HG03108 (cell line): ENCODE results near the gene PLG.
A peak's percentile ranks its signal among the peaks of the same experiment; 100 is the strongest.
"Not testable (repeated sequence)": the region's sequence is repeated elsewhere in the genome, so short reads cannot be mapped to it uniquely, and the experiment has no call there.

Experiments used
- ATAC-seq: cut with Tn5 transposase; IDR thresholded peaks from one replicate; pipeline ENCODE4 v1.9.1; 2021; ENCODE audit warnings: moderate library complexity; ENCODE audit not compliant: unreplicated experiment

The PLG gene

DNA sequence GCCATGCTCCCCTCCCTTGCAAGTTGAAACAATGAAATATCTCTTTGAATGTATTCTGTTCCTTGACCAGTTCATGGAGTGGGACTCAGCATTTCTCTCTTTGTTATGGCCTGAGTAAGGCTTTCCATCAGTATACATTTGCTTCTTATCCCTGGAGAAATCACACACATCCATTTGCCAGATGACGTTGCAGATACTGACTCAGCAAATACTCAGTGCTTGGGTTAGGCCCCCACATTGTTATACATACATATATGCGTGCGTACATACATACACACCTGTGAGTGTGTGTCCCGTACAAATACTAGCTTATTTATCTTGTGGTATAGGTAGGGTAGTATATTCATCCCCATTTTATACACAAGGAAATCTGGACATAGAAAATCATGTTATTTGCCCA, 72.4 kb downstream of the PLG start:
- ATAC-seq, result no peak

DNA sequence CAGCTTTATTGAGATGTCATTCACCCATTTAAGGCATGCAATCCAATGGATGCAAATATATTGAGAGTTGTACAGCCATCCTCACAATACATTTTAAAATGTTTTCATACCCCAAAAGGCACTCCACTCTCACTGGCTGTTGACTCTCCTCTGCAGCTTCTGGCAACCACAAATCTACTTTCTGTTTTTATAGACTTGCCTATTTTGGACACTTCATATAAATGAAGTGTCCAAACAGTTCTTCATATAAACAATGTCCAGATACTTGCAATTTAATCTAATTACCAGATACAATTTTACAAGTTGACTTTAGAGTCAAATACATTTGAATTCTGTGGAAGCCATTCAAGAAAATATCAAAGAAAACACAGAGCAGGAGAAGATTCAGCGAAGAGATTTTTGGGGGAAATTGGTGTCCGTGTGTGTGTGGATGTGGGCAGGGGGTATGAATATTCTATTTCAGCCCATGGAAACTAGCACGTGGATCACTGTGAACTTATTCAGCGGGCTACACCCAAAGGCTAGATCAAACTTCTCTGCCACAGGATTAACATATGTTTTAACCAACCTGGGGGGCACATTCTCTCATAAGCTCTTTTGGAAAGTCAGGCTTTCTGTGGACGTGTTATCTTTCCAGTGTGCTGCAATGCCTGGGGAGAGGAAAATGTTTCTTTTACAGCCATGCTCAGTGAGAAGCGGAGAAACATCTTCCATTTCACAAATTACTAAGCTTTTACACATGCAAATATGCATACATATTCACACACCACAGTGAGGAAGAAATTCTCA, 73.9 kb downstream of the PLG start:
- no peak for ATAC-seq

DNA sequence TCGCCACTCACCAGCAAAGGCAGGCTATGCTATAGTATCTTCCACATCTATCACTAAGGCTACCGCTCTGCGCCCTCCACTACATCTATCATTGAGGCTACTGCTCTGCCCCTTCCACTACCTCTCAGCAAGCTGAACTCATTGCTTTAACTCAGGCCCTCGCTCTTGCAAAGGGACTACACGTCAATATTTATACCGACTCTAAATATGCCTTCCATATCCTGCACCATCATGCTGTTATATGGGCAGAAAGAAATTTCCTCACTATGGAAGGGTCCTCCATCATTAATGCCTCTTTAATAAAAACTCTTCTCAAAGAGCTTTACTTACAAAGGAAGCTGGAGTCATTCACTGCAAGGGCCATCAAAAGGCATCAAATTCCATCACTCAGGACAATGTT, 77.1 kb downstream of the PLG start:
- not testable (repeated sequence) for ATAC-seq

DNA sequence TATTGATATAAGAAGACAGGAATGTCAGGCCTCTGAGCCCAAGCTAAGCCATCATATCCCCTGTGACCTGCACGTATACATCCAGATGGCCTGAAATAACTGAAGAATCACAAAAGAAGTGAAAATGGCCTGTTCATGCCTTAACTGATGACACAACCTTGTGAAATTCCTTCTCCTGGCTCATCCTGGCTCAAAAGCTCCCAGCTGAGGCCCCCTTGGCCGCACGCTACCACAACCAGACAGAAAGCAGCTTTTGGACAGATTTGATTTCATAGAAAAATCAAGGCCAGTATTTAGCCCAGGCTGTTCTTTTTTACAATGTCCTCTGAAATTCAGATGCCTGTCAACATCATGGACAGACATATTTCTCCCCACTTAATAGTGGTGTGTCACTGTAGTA, 78.6 kb downstream of the PLG start:
- ATAC-seq, result not testable (repeated sequence)

DNA sequence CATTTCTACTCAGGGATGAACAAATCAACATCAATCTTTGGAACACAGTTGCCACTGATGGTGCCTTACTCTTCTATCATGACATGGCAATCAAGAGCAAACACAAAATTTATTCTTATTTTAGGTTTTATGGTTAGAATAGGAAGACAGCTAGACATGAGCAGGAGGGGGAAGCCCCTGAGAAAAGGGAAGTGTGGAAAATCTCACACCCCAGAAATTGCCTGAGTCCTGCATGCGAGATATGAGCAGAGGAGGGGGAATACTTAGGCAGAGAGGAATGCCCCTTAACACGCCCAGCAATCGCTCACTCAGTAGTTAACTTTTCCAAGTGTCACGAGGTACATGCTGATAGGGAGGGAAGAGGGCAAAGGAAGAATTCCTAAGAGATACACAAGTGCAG, 79.3 kb downstream of the PLG start:
- no peak for ATAC-seq

DNA sequence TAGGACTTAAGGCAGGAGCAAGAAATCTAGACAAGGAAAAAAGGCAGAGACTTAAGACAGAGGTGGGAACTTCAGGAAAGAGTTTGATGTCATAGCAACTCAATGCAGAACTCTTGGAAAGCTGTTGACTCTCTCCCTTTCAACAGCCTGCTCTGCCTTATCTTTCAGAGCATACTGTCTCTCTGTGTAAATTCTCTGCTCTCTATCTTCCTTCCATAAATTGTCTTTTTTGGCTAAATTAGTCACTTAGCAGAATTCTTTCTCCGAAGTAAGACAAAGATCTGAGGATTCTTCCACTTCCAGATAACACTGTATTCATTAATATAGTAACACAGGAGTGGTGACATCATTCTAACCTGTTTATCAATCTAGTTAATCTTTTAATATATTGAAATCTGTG, 80.2 kb downstream of the PLG start:
- ATAC-seq, result no peak

DNA sequence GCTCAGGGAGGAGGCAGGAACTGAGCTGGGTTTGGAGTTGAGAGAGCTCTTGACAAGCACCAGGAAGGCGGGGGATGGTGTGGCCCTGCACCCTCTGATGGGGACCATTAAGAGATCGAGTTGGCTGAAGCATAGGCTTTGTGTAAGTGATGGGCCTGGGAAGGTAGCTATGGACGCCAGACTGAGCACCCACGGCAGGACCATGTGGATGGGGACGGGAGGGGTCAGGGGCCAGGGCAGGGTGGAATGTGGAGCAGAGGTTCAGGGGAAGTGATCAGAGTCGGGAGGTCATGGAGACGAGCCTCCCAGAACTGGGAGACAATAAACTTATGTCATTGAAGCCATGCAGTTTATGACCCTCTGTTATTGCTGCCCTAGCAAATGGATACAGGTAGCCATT, 81.7 kb downstream of the PLG start:
- no peak for ATAC-seq

DNA sequence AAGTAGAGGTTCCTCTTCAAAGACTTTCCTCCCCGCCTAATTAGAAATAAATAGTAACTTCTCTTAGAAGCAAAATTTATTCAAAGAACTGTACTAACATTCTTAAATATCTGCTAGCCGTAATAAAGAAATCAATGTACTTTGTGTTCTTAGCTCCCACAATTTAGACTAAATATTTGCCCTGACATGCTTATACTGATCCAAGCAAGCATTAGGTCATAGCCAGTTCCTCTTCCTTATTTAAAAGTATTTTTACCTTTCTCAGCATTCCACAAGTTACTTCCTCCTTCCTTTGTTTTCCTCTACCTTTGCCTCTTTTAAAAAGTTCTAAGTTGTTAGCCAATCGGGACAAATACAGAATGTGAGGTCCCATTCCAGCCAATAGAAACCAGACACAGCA, 86.1 kb downstream of the PLG start:
- not testable (repeated sequence) for ATAC-seq

DNA sequence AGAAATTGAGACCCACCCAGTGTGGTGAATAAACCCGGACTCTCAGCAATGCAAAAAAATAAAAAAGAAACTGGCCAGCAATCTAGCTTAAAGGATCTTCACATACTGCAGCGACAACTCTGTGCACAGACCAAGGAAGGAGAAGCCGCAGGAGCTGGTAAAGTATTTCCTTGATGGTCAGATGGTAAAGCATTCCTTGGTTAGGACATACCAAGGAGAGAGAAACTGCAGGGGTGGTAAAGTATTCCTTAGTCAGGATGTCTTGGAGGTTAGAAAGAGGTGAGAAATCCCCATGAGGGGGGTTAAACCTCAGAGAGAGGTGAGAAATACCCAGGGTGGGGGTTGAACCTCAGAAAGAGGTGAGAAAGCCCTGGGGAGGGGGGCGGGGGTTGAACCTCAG, 86.8 kb downstream of the PLG start:
- ATAC-seq, result no peak

DNA sequence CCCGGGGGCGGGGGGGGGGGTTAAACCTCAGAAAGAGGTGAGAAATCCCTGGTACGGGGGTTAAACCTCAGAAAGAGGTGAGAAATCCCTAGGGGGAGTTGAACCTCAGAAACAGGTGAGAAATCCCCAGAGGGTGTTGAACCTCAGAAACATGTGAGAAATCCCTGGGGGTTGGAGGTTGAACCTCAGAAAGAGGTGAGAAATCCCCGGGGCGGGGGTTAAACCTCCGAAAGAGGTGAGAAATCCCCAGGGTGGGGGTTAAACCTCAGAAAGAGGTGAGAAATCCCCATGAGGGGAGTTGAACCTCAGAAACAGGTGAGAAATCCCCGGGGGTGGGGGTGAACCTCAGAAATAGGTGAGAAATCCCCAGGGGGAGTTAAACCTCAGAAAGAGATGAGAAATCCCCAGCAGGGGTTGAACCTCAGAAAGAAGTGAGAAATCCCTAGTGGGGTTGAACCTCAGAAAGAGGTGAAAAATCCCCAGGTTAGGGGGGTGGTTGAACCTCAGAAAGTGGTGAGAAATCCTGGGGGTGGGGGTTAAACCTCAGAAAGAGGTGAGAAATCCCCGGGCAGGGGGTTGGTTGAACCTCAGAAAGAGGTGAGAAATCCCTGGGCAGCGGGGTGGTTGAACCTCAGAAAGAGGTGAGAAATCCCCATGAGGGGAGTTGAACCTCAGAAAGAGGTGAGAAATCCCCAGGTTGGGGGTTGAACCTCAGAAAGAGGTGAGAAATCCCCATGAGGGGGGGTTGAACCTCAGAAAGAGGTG, 87.4 kb downstream of the PLG start:
- no peak for ATAC-seq

DNA sequence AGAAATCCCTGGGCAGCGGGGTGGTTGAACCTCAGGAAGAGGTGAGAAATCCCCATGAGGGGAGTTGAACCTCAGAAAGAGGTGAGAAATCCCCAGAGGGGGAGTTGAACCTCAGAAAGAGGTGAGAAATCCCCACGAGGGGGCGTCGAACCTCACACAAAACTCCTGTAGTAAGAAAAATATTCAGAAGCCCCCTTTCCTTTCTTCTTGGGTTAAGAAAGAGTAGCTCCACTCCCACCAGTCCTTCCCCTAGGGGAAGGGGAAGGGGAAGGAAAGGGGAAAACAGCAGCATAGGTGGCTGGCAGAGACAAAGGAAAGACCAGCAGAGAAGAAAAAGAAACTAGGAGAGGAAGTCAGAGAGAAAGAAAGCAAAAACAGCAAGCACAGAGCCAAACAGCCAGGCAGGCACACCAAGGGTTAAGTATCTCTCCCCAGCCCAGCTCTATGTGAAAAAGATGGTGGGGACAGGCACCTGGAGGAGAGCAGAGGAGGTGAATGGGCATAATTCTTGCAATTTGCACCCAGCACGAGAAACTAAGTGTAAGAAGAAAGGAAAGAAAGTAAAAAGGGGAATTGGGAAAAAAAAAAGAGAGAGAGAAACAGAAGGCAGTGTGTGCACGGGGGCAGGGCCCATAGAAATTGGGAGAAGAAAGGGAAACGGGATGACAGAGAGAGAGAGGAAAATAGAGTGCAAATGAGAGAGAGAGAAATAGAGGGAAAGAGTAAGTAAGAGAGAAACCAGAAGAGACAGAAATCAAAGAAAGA, 88.2 kb downstream of the PLG start:
- no peak for ATAC-seq

DNA sequence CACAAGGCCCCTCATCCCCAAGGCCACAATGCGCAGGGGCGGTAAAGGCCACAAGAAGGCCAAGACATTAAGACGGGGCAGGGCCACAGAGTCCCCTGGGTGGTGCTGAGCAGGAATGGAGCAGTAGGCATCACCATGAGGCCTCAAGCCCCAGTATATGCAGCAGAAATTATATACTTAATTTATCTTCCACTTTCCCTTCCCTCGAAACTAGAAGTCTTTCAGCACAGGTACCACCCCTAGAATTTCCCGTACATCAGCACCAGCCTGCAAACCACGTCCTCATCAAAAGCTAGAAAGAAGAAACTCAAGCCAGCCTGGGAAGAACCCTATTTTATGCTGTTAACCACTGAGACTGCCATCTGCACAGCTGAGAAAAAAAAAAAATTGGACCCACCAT, 89.4 kb downstream of the PLG start:
- ATAC-seq, result peak; percentile 76

DNA sequence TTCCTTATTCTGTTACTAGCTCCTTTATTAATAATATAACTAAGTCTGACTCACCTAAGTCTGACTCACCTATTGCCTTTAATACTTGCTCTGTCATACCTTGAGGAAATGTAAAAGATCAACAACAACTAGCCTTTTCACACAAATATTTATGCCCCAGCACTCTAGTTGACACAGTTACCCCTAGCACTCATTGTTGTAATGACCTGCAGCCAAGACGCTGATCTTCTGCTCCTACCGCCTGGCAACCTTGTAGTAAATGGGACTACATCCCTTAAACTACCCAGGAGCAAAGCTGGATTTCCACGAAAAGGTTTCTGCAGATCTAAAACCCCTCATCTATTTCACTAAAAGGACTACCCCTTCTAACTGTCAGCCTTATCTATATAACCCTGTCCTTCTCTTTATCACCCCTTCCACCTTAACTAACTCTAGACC, 90.0 kb downstream of the PLG start:
- ATAC-seq, result peak; percentile 33

DNA sequence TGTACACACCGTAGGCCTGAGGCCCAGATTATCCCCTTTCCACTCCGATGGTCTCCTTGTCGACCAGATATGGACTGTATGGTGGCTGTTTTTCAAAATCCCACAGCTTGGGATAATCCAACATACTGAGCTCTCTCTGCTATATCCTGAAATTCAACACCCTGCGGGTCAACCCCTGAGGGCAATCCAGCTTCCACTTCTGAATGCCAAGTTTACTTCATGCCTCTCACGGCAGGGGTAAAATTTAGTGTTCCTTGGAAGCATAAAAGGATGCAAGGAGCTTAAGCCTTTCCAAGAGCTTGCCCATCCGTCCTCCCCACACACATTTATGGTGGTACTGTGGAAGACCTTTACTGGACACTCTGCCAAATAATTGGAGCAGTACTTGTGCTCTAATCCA, 90.7 kb downstream of the PLG start:
- ATAC-seq, result no peak

DNA sequence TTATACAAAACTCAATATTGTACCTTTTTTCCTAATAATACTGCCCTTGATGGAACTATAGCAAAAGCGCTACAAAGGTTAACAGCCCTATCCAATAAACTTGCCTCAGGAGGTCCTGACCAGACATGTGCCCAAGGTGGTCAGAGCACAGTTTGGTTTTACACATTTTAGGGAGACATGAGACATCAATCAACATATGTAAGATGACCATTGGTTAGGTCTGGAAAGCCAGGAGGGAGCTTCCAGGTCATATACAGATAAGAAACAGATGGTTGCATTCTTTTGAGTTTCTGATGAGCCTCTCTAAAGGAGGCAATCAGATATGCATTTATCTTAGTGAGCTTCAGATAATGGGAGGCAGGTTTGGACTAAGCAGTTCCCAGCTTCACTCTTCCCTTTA, 91.6 kb downstream of the PLG start:
- ATAC-seq, result no peak

DNA sequence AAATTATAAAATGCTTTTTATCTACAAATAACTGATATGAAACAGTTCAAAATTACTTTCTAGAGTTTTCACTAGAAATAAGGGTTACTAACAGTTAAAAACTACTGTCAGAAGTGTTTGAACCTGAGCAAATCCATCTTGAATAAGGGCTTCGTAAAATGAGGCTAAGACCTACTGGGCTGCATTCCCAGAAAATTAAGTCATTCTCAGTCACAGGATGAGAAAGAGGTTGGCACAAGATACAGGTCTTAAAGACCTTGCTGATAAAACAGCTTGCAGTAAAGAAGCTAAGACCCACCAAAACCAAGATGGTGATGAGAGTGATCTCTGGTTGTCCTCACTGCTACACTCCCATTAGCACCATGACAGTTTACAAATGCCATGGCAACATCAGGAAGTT, 93.7 kb downstream of the PLG start:
- ATAC-seq, result no peak

DNA sequence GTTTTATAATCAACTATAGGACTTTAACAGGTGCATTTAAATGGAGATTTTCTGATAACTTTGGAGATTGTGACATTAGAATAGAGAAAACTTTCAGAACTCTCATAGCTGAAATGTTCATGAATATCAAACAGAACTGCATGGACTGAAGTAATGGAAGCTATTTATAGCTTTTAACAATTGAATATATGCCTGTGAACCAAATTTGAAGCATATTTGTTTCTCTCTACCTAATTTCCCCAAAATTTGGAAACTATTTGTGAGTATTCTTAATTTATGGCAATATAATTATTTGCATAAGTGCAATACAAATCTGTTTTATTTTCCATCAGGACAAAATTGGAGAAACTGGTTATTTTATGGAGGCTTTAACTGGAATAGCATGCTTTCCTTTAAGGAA, 96.6 kb downstream of the PLG start:
- no peak for ATAC-seq

DNA sequence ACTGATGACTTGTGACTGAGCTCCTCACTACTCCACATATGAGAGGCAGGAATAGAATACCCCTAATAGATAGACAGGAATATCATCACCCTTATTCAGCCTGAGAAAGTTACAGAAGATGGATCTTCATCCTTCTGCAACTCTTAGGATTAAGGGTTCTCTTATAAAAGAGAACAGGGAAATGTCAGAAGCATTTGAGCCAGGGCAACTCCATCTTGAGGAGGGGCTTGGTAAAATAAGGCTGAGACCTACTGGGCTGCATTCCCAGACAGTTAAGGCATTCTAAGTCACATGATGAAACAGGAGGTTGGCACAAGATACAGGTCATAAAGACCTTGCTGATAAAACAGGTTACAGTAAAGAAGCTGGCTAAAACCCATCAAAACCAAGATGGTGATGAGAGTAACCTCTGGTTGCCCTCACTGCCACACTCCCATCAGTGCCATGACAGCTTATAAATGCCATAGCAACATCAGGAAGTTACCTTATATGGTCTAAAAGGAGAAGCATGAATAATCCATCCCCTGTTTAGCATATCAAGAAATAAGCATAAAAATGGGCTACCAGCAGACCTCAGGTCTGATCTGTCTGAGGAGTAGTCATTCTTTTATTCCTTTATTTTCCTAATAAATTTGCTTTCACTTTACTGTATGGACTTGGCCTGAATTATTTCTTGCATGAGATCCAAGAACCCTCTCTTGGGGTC, 97.9 kb downstream of the PLG start:
- ATAC-seq, result no peak

DNA sequence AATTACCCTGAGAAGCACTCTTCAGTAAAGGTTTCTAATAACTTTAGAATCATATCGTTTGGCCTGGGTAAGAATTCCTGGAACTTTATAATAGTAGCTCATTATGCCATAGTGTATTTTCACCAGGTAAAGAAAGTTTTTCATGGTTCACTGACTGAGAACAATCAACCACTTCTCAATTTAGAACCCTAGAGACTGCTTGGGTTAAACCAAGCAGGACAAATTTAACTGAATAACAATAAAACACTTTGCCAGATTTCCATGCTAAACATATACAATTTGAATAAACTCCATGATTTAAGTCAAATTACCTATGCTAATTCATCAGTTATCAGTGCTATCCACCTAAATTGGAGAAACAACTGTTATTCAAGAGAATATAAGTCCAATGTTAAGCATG, 99.4 kb downstream of the PLG start:
- no peak for ATAC-seq

DNA sequence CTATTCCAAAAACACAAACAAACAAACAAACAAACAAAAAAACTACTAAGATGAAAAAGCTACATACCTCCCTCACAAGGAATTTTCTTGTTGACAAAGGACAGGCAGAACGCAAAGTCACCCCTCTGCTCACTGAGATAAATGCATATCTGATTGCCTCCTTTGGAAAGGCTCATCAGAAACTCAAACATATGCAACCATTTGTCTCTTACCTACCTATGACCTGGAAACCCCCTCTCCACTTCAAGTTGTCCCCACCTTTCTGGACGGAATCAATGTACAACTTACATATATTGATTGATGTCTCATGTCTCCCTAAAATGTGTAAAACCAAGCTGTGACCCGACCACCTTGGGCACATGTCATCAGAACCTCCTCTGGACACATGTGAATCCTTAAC, 100.0 kb downstream of the PLG start:
- not testable (repeated sequence) for ATAC-seq
